22Rv1 (cell line): Measurements from ENCODE around the gene OAF.

Experiments used
- CTCF ChIP-seq: fragments of 450-650 bp; IDR thresholded peaks from 2 replicates; pipeline ENCODE4 v1.5.1; 2017; ENCODE audit warnings: mild to moderate bottlenecking
- ZFX ChIP-seq: fragments of 450-650 bp; IDR thresholded peaks from 2 replicates; pipeline ENCODE4 v1.6.1; 2017; ENCODE audit warnings: antibody characterized with exemption, borderline replicate concordance

- TF ChIP-seq CTCF (no peak), ZFX (no peak)
Observed at GRCh38 chr11:120261321-120261720, 50.5 kb downstream of the OAF start.
